Activated naive CD8-positive, alpha-beta T cell treated with anti-CD3 and anti-CD28 coated beads, Interleukin-2, amount 10 ng/mL, durations not matched to agents 7 days and 5 days (primary cell): ENCODE results near the gene TMC6. TPM values are rescaled to one million over a fixed set of nuclear protein-coding genes. Genes with fewer than 3 reads are reported as not detected.
"Not testable (repeated sequence)": the region's sequence is repeated elsewhere in the genome, so short reads cannot be mapped to it uniquely, and the experiment has no call there.

ENCODE experiments used
- ATAC-seq: fragments of 150-1000 bp; cut with Tn5 transposase; one replicate; pipeline ENCODE4 v1.10.0; 2021; ENCODE audit warnings: low read depth, moderate library complexity
- POLR2A ChIA-PET: fragments of 350-600 bp; sonication (Branson Sonifier 250); formaldehyde crosslinking; loops from one replicate; lab custom pipeline; 2021; ENCODE audit warnings: antibody characterized with exemption; lab: Charles Lee
- DNase-seq: peaks from one replicate; pipeline ENCODE4 v3.0.0; 2021
- H3K27ac Mint-ChIP-seq: one replicate; pipeline ENCODE4 v1.8.0; 2022; ENCODE audit warnings: mild to moderate bottlenecking, mixed read lengths
- H3K27me3 Mint-ChIP-seq: one replicate; pipeline ENCODE4 v1.8.0; 2022; ENCODE audit warnings: mild to moderate bottlenecking, moderate library complexity, mixed read lengths
- H3K36me3 Mint-ChIP-seq: one replicate; pipeline ENCODE4 v1.8.0; 2021; ENCODE audit warnings: mild to moderate bottlenecking, mixed read lengths
- H3K4me1 Mint-ChIP-seq: one replicate; pipeline ENCODE4 v1.8.0; 2021; ENCODE audit warnings: mixed read lengths
- H3K4me3 Mint-ChIP-seq: one replicate; pipeline ENCODE4 v1.8.0; 2022; ENCODE audit warnings: mild to moderate bottlenecking, moderate library complexity, mixed read lengths
- H3K9me3 Mint-ChIP-seq: one replicate; pipeline ENCODE4 v1.8.0; 2021; ENCODE audit warnings: mixed read lengths
- total RNA-seq, 2 experiments: library from RNA; stranded (reverse); gene quantifications; one replicate each; pipeline ENCODE4 v1.2.3, GENCODE V29; 2021

The TMC6 gene
- total RNA-seq, 2 experiments from 2014 or later, result 638 to 646 TPM

- Mint-ChIP-seq H3K4me1 (peaks cover 47% of the 10 kb centered on the region), H3K27ac (peak overlapping the region; percentile 96), H3K9me3 (no peaks in the 10 kb centered on the region), H3K4me3 (peak overlapping the region; percentile 93), H3K36me3 (peaks cover 49% of the 10 kb centered on the region), H3K27me3 (no peaks in the 10 kb centered on the region)
- DNase-seq (no peak), ATAC-seq (no peak)
- POLR2A ChIA-PET, result interaction anchor here (0.6 to 13.9 kb wide), 4 partner anchors 8 to 163 kb away, joined by 3 to 380 read pairs (median 28); partner anchors contain the start of genes TMC6, TMC8 and TNRC6C
Observed at GRCh38 chr17:78121801-78122215, 6.7 kb downstream of the TMC6 start.

GRCh38 chr17:78120971-78121800 is 7.4 kb downstream of the TMC6 start:
- H3K27ac Mint-ChIP-seq, result peak overlapping the region; percentile 96
- DNase-seq (peak; percentile 72), ATAC-seq (peak; percentile 62)
- H3K4me3 Mint-ChIP-seq, result peak overlapping the region; percentile 93
- H3K36me3 Mint-ChIP-seq, result peaks cover 47% of the 10 kb centered on the region
- H3K27me3 Mint-ChIP-seq, result no peaks in the 10 kb centered on the region
- H3K4me1 Mint-ChIP-seq, result peaks cover 45% of the 10 kb centered on the region
- H3K9me3 Mint-ChIP-seq, result no peaks in the 10 kb centered on the region
- POLR2A ChIA-PET, result interaction anchor here (0.5 to 13.9 kb wide), 4 partner anchors 9 to 163 kb away, joined by 3 to 380 read pairs (median 28); partner anchors contain the start of genes TMC6, TMC8 and TNRC6C

GRCh38 chr17:78120537-78120936 is 8.0 kb downstream of the TMC6 start:
- no peak for DNase-seq
- peaks cover 45% of the 10 kb centered on the region for H3K36me3 Mint-ChIP-seq
- POLR2A ChIA-PET, result interaction anchor here (0.5 to 13.9 kb wide), 3 partner anchors 9 to 102 kb away, joined by 3 to 380 read pairs (median 53); partner anchors contain the start of genes TMC6 and TMC8

GRCh38 chr17:78118801-78119241 is 9.7 kb downstream of the TMC6 start:
- Mint-ChIP-seq H3K36me3 (peaks cover 51% of the 10 kb centered on the region), H3K27me3 (no peaks in the 10 kb centered on the region), H3K27ac (no peak overlapping the region), H3K4me1 (peaks cover 51% of the 10 kb centered on the region), H3K4me3 (no peak overlapping the region), H3K9me3 (no peaks in the 10 kb centered on the region)
- DNase-seq (no peak), ATAC-seq (no peak)
- POLR2A ChIA-PET, result interaction anchor here (1.0 to 13.9 kb wide), 4 partner anchors 9 to 133 kb away, joined by 3 to 380 read pairs (median 30); partner anchors contain the start of genes TMC6 and TMC8

More at GRCh38 chr17:78120537-78120936, 8.0 kb downstream of the TMC6 start:
- Mint-ChIP-seq H3K9me3 (no peaks in the 10 kb centered on the region), H3K4me1 (peaks cover 45% of the 10 kb centered on the region), H3K4me3 (peak overlapping the region; percentile 93), H3K27me3 (no peaks in the 10 kb centered on the region), H3K27ac (peak overlapping the region; percentile 96)
- no peak for ATAC-seq

DNA sequence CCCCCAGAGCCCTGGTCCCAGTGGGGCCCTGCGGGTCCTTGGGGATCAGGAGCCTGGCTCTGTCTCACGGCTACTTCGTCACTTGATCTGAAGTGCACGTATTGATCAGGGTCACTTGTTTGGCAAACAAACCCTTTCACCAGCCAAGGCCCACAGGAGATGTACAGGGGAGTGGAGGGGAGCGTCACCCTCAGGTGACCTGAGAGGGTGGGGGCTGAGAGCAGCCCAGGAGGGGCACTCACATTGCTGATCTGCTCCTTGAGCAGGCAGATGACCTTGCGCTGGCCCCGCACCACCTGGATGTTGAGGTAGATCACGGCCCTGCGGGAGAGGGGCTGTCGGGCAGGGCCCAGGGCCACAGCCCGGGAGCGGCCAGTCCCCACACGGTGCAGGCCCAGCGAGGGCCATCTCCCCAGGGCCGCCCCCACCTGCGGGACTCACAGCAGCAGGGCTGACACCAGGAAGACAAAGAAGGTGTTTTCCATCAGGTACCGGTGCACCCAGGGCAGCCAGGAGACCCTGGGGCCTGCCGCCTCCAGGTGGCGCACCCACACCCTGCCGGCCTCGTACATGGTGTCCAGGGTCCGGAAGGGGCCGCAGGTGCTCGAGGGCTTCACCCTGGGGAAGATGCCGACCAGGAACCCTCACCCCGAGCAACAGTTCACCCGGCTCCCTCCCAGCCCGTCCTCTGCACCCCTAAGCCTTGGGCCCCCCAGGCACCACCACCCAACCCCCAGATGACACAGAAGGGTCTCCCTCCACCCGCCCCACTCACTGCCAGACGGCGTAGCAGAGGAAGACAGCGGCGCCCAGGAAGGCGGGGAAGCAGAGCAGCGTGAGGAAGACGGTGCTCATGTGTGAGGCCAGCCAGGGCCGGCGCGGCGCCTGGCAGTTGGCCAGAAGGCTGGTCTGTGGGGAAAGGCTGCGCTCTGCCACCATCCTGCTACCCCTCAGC is 11.3 kb downstream of the TMC6 start:
- POLR2A ChIA-PET, result interaction anchor here (1.1 to 13.9 kb wide), 7 partner anchors 8 to 21 kb away, joined by 5 to 380 read pairs (median 11); partner anchors contain the start of genes TMC6 and TMC8
- peaks cover 45% of the 10 kb centered on the region for H3K36me3 Mint-ChIP-seq
- H3K4me1 Mint-ChIP-seq, result peaks cover 48% of the 10 kb centered on the region
- DNase-seq (no peak), ATAC-seq (no peak)
- no peaks in the 10 kb centered on the region for H3K27me3 Mint-ChIP-seq
- H3K4me3 Mint-ChIP-seq, result no peak overlapping the region
- H3K27ac Mint-ChIP-seq, result peak overlapping the region; percentile 65
- H3K9me3 Mint-ChIP-seq, result no peaks in the 10 kb centered on the region

DNA sequence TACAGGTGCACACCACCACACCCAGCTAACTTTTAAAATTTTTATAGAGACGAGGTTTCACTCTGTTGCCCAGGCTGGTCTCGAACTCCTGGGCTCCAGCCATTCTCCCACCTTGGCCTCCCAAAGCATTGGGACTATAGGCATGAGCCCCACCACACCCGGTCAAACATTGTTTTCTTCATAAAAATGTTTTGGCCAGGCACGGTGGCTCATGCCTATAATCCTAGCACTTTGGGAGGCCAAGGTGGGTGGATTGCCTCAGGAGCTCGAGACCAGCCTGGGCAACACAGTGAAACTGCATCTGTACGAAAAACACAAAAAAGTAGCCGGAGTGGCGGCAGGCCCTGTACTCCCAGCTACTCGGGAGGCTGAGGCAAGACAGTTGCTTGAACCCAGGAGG is 12.1 kb downstream of the TMC6 start:
- POLR2A ChIA-PET, result interaction anchor here (1.1 to 5.3 kb wide), 6 partner anchors 9 to 98 kb away, joined by 5 to 40 read pairs (median 8); partner anchors contain the start of genes BIRC5 and TMC8
- H3K27me3 Mint-ChIP-seq, result no peaks in the 10 kb centered on the region
- no peak overlapping the region for H3K27ac Mint-ChIP-seq
- no peak for DNase-seq
- no peak for ATAC-seq
- H3K4me3 Mint-ChIP-seq, result no peak overlapping the region
- peaks cover 37% of the 10 kb centered on the region for H3K36me3 Mint-ChIP-seq
- peaks cover 40% of the 10 kb centered on the region for H3K4me1 Mint-ChIP-seq
- H3K9me3 Mint-ChIP-seq, result no peaks in the 10 kb centered on the region

- not testable (repeated sequence) for DNase-seq, H3K27me3 Mint-ChIP-seq, H3K4me3 Mint-ChIP-seq, ATAC-seq, H3K9me3 Mint-ChIP-seq
- POLR2A ChIA-PET, result interaction anchor here (1.1 to 5.3 kb wide), 6 partner anchors 10 to 99 kb away, joined by 5 to 40 read pairs (median 8); partner anchors contain the start of genes BIRC5 and TMC8
- Mint-ChIP-seq H3K4me1 (peaks cover 35% of the 10 kb centered on the region), H3K36me3 (peaks cover 36% of the 10 kb centered on the region), H3K27ac (peak overlapping the region; percentile 45)
Observed at GRCh38 chr17:78115803-78116202, 12.8 kb downstream of the TMC6 start.

DNA sequence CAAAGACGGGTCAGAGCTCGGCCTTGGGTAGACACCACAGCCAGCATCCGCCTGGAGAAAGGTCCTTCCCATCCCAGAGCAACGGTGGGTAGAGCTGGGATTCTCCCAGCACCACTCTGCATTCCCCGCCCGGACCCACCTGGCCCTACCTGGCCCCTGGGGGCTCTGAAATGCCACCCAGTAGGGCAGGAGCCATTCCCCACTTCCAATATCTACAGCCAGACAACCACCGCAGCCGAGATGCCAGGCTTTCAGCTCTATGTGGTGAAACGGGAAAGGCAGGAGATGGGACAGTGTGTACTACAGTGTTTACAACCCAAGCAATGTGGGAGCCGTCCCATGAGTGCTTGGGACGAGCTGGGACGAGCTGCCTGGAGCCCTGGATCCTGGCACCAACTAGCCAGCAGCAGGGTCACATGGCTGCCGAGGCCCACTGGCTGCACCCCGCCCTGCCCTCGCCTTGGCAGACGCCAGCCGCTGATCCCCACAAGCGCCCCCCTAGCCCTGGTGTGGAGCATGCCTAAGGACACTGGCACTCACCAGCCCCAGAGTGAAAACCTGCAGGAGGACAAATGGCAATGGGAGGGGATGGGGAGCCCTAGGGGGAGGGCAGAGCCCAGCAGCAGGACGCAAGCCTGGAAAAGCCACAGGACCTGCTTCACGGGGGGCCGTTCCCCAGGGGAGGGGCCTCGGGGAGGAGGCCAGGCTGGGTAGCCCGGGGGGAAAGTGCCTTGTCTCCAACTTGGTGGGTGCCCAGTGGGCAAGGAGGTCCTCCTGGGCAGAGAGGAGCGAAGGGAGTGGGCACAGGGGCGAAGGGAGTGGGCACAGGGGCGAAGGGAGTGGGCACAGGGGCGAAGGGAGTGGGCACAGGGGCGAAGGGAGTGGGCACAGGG is 13.5 kb downstream of the TMC6 start:
- no peak overlapping the region for H3K4me3 Mint-ChIP-seq
- no peak for ATAC-seq
- no peaks in the 10 kb centered on the region for H3K9me3 Mint-ChIP-seq
- H3K4me1 Mint-ChIP-seq, result peaks cover 29% of the 10 kb centered on the region
- H3K27ac Mint-ChIP-seq, result peak overlapping the region; percentile 81
- H3K27me3 Mint-ChIP-seq, result no peaks in the 10 kb centered on the region
- peaks cover 34% of the 10 kb centered on the region for H3K36me3 Mint-ChIP-seq
- POLR2A ChIA-PET, result interaction anchor here (1.2 to 7.8 kb wide), 5 partner anchors 13 to 99 kb away, joined by 6 to 77 read pairs (median 20); partner anchors contain the start of genes BIRC5, TMC6 and TMC8
- no peak for DNase-seq

- peak overlapping the region; percentile 45 for H3K4me3 Mint-ChIP-seq
- ATAC-seq (peak; percentile 55), DNase-seq (no peak)
- H3K27ac Mint-ChIP-seq, result peak overlapping the region; percentile 81
- H3K36me3 Mint-ChIP-seq, result peaks cover 32% of the 10 kb centered on the region
- H3K9me3 Mint-ChIP-seq, result no peaks in the 10 kb centered on the region
- H3K4me1 Mint-ChIP-seq, result peaks cover 28% of the 10 kb centered on the region
- POLR2A ChIA-PET, result interaction anchor here (1.1 to 7.8 kb wide), 8 partner anchors 8 to 72 kb away, joined by 3 to 77 read pairs (median 10); partner anchors contain the start of genes TMC6 and TMC8
- H3K27me3 Mint-ChIP-seq, result no peaks in the 10 kb centered on the region
Observed at GRCh38 chr17:78113804-78114785, 14.5 kb downstream of the TMC6 start.

DNA sequence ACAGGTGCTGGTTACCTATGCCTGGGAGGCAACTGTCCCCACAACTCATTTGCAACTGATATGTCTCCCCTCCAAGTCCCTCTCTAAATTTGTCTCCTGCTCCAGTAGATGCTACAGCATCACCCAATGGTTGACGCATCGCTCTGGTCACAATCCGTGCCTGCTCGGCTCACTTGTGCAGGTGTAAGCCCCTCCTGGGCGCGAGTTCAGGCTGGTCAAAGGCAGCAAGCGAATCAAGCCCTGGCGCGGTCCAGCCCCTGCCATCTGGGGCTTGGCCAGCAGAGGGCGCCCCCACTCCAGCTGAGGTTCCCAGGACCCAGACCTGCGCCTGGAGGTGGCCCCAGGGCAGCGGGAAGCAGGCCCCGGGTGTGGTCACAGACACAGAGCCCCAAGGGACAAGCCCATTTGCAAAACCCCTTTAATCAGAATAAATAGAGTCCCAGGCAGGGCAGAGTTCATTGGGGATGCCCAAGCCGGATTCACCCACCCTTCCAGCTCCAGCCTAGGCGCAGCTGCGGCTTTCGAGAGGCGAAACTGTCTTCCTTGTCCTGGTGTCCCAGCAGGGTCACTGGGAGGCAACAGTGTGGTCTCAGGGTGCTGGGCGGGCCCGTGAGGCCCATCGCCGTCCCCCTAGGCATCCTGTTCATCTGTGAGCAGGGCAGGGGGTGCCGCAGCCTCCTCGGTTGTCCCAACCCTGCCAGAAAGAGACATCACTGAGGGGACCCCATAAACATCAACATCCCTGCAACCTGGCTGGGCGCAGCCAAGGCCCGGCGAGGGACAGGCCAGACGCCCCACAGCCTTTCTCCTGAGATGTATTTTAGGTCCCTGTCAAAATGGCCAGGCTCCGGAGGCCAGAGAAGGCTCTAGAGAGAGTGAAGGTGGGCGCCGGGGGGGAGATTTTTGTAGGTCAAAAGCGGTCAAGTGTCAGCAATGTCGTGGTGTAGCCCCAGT is 15.8 kb downstream of the TMC6 start:
- peaks cover 29% of the 10 kb centered on the region for H3K4me1 Mint-ChIP-seq
- H3K4me3 Mint-ChIP-seq, result peak overlapping the region; percentile 65
- H3K27ac Mint-ChIP-seq, result peak overlapping the region; percentile 93
- no peaks in the 10 kb centered on the region for H3K9me3 Mint-ChIP-seq
- ATAC-seq, result peak; percentile 58
- peaks cover 29% of the 10 kb centered on the region for H3K36me3 Mint-ChIP-seq
- DNase-seq, result peak; percentile 90
- POLR2A ChIA-PET, result interaction anchor here (0.5 to 7.8 kb wide), 11 partner anchors 9 to 116 kb away, joined by 3 to 77 read pairs (median 4); partner anchors contain the start of genes TMC6 and TMC8
- H3K27me3 Mint-ChIP-seq, result no peaks in the 10 kb centered on the region
